Keratinocyte (primary cell): Measurements from ENCODE around the gene CACNA1E.

Experiments
- EZH2 ChIP-seq: IDR thresholded peaks from one replicate; pipeline ENCODE4 v1.6.1; 2012; ENCODE audit warnings: inconsistent platforms, mild to moderate bottlenecking, low read length, moderate library complexity
- TF ChIP-seq, protein P1 (sequence below), 3 experiments: IDR thresholded peaks in 1 of 3; conservative IDR thresholded peaks in 1 of 3; optimal IDR thresholded peaks in 1 of 3; 2 replicates in 2 of 3; 3 replicates in 1 of 3; pipeline versions ENCODE3 to v1.5.1; 2011; ENCODE audit warnings: low read length in 3 of 3, mild to moderate bottlenecking in 3 of 3, moderate library complexity in 2 of 3, control low read depth in 1 of 3, inconsistent platforms in 1 of 3; ENCODE audit not compliant: insufficient read depth in 2 of 3; ENCODE audit errors: extremely low read depth in 1 of 3

DNA sequence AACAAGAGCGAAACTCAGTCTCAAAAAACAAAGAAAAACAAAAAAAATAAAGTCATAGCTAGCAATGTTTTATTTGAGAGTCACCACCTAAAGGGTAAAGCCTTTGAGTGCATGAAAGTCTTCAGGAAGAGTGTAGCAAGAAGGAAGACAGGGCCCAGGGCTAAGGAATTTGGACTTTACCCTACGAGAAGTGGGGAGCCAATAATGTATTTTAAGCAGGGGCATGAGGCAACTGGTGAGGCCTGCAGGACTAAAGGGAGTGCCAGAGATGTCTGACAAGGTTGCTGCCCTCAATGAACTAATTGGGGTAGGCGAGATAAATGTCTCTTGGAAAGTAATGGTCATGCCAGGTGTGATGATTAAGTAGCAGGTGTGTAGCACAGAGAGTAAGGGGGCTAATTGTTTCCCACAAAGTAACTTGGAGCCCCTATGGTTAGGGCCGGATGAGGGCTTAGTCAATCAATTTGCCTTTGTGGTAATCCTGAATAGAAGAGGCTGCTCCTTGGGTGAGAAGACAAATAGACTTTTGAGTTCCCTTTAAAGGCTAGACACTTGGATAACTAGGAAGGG is 31.6 kb upstream of the CACNA1E start:
- TF ChIP-seq, protein P1, sequence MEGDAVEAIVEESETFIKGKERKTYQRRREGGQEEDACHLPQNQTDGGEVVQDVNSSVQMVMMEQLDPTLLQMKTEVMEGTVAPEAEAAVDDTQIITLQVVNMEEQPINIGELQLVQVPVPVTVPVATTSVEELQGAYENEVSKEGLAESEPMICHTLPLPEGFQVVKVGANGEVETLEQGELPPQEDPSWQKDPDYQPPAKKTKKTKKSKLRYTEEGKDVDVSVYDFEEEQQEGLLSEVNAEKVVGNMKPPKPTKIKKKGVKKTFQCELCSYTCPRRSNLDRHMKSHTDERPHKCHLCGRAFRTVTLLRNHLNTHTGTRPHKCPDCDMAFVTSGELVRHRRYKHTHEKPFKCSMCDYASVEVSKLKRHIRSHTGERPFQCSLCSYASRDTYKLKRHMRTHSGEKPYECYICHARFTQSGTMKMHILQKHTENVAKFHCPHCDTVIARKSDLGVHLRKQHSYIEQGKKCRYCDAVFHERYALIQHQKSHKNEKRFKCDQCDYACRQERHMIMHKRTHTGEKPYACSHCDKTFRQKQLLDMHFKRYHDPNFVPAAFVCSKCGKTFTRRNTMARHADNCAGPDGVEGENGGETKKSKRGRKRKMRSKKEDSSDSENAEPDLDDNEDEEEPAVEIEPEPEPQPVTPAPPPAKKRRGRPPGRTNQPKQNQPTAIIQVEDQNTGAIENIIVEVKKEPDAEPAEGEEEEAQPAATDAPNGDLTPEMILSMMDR (optimal IDR thresholded peaks at IDR 0.05 in 1 of 3, IDR thresholded peaks at IDR 0.05 in 1 of 3, conservative IDR thresholded peaks at IDR 0.05 in 1 of 3; ENCODE audit: extremely low read depth in 1 of 3, insufficient read depth in 2 of 3, low read length in 3 of 3) = no peak
- no peak for TF ChIP-seq EZH2
